ENCODE measurements around the gene GINS2.

GINS2 gene

GRCh38 chr16:85656351-85657266 is 32.1 kb downstream of the GINS2 start:
- FAIRE-seq (no peak), DNase-seq (ENCODE audit: insufficient read length, low spot score) (no peak)

- DNase-seq (ENCODE audit: insufficient read length, low spot score) (no peak), FAIRE-seq (no peak)
These were observed 33.3 kb downstream of the GINS2 start for GRCh38 chr16:85655216-85656129.

GRCh38 chr16:85654251-85655095 is 34.3 kb downstream of the GINS2 start:
- DNase-seq (ENCODE audit: insufficient read length, low spot score): no peak
- no peak for FAIRE-seq

GRCh38 chr16:85653290-85653891 is 35.4 kb downstream of the GINS2 start:
- DNase-seq (ENCODE audit: insufficient read length, low spot score): no peak
- no peak for FAIRE-seq

- no peak for DNase-seq (ENCODE audit: insufficient read length, low spot score)
- FAIRE-seq: no peak
These were observed 36.1 kb downstream of the GINS2 start for GRCh38 chr16:85652431-85653221.

- FAIRE-seq (no peak), DNase-seq (ENCODE audit: insufficient read length, low spot score) (no peak)
These were observed 36.9 kb downstream of the GINS2 start for GRCh38 chr16:85651629-85652430.

- FAIRE-seq (no peak), DNase-seq (ENCODE audit: insufficient read length, low spot score) (no peak)
These were observed 37.7 kb downstream of the GINS2 start for GRCh38 chr16:85650844-85651628.

GRCh38 chr16:85650135-85650843 is 38.5 kb downstream of the GINS2 start:
- no peak for FAIRE-seq
- DNase-seq (ENCODE audit: insufficient read length, low spot score): no peak

GRCh38 chr16:85649411-85650134 is 39.2 kb downstream of the GINS2 start:
- FAIRE-seq (no peak), DNase-seq (ENCODE audit: insufficient read length, low spot score) (no peak)

- FAIRE-seq (no peak), DNase-seq (ENCODE audit: insufficient read length, low spot score) (no peak)
These were observed 39.9 kb downstream of the GINS2 start for GRCh38 chr16:85648805-85649204.

GRCh38 chr16:85648070-85648714 is 40.6 kb downstream of the GINS2 start:
- no peak for DNase-seq (ENCODE audit: insufficient read length, low spot score)
- FAIRE-seq: no peak

- no peak for DNase-seq (ENCODE audit: insufficient read length, low spot score)
These were observed 41.8 kb downstream of the GINS2 start for GRCh38 chr16:85646976-85647375.

GRCh38 chr16:85646358-85646907 is 42.3 kb downstream of the GINS2 start:
- DNase-seq (ENCODE audit: insufficient read length, low spot score) (no peak), FAIRE-seq (no peak)

More at GRCh38 chr16:85646976-85647375, 41.8 kb downstream of the GINS2 start:
- FAIRE-seq: no peak

GRCh38 chr16:85645021-85645589 is 43.6 kb downstream of the GINS2 start:
- DNase-seq (ENCODE audit: insufficient read length, low spot score) (no peak), FAIRE-seq (no peak)

- FAIRE-seq: no peak
- no peak for DNase-seq (ENCODE audit: insufficient read length, low spot score)
These were observed 44.6 kb downstream of the GINS2 start for GRCh38 chr16:85644093-85644712.
